COLO668 (cell line): ENCODE results near the gene OMP.
A peak's percentile ranks its signal among the peaks of the same experiment; 100 is the strongest.

Experiments used
- DNase-seq: peaks from one replicate; lab custom pipeline; 2025; ENCODE audit not compliant: unreplicated experiment; lab: John Stamatoyannopoulos, UW

The OMP gene

GRCh38 chr11:77101043-77101537 is 1.6 kb upstream of the OMP start:
- no peak for DNase-seq

- DNase-seq = no peak
These were observed 679 bp downstream of the OMP start for GRCh38 chr11:77103319-77103718.

- no peak for DNase-seq
These were observed 2.1 kb downstream of the OMP start for GRCh38 chr11:77104727-77105126.

- no peak for DNase-seq
These were observed 3.7 kb downstream of the OMP start for GRCh38 chr11:77106321-77106720.

- no peak for DNase-seq
These were observed 4.1 kb downstream of the OMP start for GRCh38 chr11:77106759-77107158.

- no peak for DNase-seq
These were observed 5.3 kb downstream of the OMP start for GRCh38 chr11:77107950-77108349.

GRCh38 chr11:77108436-77108835 is 5.8 kb downstream of the OMP start:
- DNase-seq = no peak

GRCh38 chr11:77109236-77110019 is 6.8 kb downstream of the OMP start:
- no peak for DNase-seq

GRCh38 chr11:77110836-77111235 is 8.2 kb downstream of the OMP start:
- DNase-seq = no peak

GRCh38 chr11:77111277-77111676 is 8.6 kb downstream of the OMP start:
- DNase-seq = no peak

GRCh38 chr11:77111946-77112345 is 9.3 kb downstream of the OMP start:
- no peak for DNase-seq

- no peak for DNase-seq
These were observed 10.2 kb downstream of the OMP start for GRCh38 chr11:77112641-77113381.

- DNase-seq = peak; percentile 35
These were observed 10.9 kb downstream of the OMP start for GRCh38 chr11:77113382-77114088.

GRCh38 chr11:77114089-77114463 is 11.4 kb downstream of the OMP start:
- no peak for DNase-seq

- no peak for DNase-seq
These were observed 12.6 kb downstream of the OMP start for GRCh38 chr11:77115181-77115611.

- DNase-seq = no peak
These were observed 13.3 kb downstream of the OMP start for GRCh38 chr11:77115956-77116355.

GRCh38 chr11:77117492-77117891 is 14.9 kb downstream of the OMP start:
- no peak for DNase-seq

GRCh38 chr11:77118086-77118485 is 15.4 kb downstream of the OMP start:
- no peak for DNase-seq

- DNase-seq = no peak
These were observed 16.3 kb downstream of the OMP start for GRCh38 chr11:77118971-77119370.

- DNase-seq = no peak
These were observed 16.9 kb downstream of the OMP start for GRCh38 chr11:77119531-77119936.

GRCh38 chr11:77120571-77120970 is 17.9 kb downstream of the OMP start:
- DNase-seq = no peak
